Measurements from ENCODE around the gene PLEKHA6.
"Not testable (repeated sequence)": the region's sequence is repeated elsewhere in the genome, so short reads cannot be mapped to it uniquely, and the experiment has no call there.

Gene PLEKHA6

GRCh38 chr1:204331847-204332487, 27.8 kb downstream of the PLEKHA6 start:
- H3K27ac ChIP-seq = no peak overlapping the region
- no peak overlapping the region for H3K4me2 ChIP-seq
- no peaks in the 10 kb centered on the region for H3K79me2 ChIP-seq (ENCODE audit: insufficient read depth, low read depth)

GRCh38 chr1:204331275-204331674, 28.5 kb downstream of the PLEKHA6 start:
- no peak for TF ChIP-seq CTCF (conservative IDR thresholded peaks at IDR 0.05; ENCODE audit: low read depth, low read length)
- Histone ChIP-seq H4K20me1 (ENCODE audit: insufficient read depth) (no peaks in the 10 kb centered on the region), H2AFZ (ENCODE audit: low read depth) (no peak overlapping the region), H3K79me2 (ENCODE audit: insufficient read depth, low read depth) (no peaks in the 10 kb centered on the region), H3K4me3 (IDR thresholded peaks at IDR 0.05; ENCODE audit: insufficient read depth, low read depth, low read length) (no peak overlapping the region), H3K27ac (no peak overlapping the region), H3K36me3 (ENCODE audit: insufficient read depth) (no peaks in the 10 kb centered on the region), H3K27me3 (ENCODE audit: insufficient read depth, low read depth) (no peaks in the 10 kb centered on the region), H3K4me2 (no peak overlapping the region), H3K4me1 (ENCODE audit: low read depth, poor library complexity, severe bottlenecking) (no peaks in the 10 kb centered on the region), H3K9ac (no peak overlapping the region)

More at GRCh38 chr1:204331847-204332487, 27.8 kb downstream of the PLEKHA6 start:
- Histone ChIP-seq H3K27me3 (ENCODE audit: insufficient read depth, low read depth) (no peaks in the 10 kb centered on the region), H2AFZ (ENCODE audit: low read depth) (no peak overlapping the region), H3K36me3 (ENCODE audit: insufficient read depth) (no peaks in the 10 kb centered on the region), H3K4me1 (ENCODE audit: low read depth, poor library complexity, severe bottlenecking) (no peaks in the 10 kb centered on the region), H3K4me3 (IDR thresholded peaks at IDR 0.05; ENCODE audit: insufficient read depth, low read depth, low read length) (no peak overlapping the region), H4K20me1 (ENCODE audit: insufficient read depth) (no peaks in the 10 kb centered on the region), H3K9ac (no peak overlapping the region)
- TF ChIP-seq CTCF (conservative IDR thresholded peaks at IDR 0.05; ENCODE audit: low read depth, low read length) = no peak

DNA sequence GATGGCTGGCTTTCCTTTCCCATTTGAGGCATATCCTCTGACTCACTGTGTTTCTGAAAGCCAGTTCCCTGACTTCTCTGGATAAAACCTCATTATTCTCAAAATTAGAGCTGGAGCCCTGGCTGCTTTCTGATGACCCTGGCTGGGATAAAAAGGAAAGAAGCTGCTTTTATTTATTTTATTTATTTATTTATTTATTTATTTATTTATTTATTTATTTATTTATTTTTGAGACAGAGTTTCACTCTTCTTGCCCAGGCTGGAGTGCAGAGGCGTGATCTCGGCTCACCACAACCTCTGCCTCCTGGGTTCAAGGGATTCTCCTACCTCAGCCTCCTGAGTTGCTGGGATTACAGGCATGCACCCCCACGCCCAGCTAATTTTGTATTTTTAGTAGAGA, 31.9 kb downstream of the PLEKHA6 start:
- not testable (repeated sequence) for H2AFZ ChIP-seq (ENCODE audit: low read depth); H3K9ac ChIP-seq; H4K20me1 ChIP-seq (ENCODE audit: insufficient read depth); H3K4me1 ChIP-seq (ENCODE audit: low read depth, poor library complexity, severe bottlenecking); H3K79me2 ChIP-seq (ENCODE audit: insufficient read depth, low read depth); H3K27me3 ChIP-seq (ENCODE audit: insufficient read depth, low read depth); H3K36me3 ChIP-seq (ENCODE audit: insufficient read depth); H3K27ac ChIP-seq; H3K4me2 ChIP-seq; H3K4me3 ChIP-seq (IDR thresholded peaks at IDR 0.05; ENCODE audit: insufficient read depth, low read depth, low read length)

DNA sequence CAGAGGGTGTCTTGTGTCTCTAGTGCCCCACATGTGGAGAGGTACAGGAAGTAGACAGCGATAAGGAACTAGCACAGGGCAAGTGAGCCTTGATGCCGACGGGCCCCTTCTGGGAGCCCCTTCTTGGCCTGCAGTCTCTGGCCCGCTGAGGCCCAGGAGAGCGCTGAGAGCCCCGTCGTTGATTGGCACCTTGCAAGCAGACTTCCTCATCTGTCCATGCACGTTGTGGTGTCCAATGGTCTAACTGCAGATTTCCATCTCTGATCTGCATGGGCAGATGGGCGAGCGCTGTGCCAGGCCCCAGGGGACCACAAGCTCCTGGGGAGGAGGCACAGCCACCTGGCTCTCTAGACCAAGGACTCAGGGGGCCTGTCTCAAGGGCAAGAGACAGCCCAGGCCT, 32.4 kb downstream of the PLEKHA6 start:
- H3K4me3 ChIP-seq (IDR thresholded peaks at IDR 0.05; ENCODE audit: insufficient read depth, low read depth, low read length) = no peak overlapping the region
- no peaks in the 10 kb centered on the region for H3K4me1 ChIP-seq (ENCODE audit: low read depth, poor library complexity, severe bottlenecking)
- H3K27ac ChIP-seq = no peak overlapping the region
- no peak overlapping the region for H3K9ac ChIP-seq
- H2AFZ ChIP-seq (ENCODE audit: low read depth) = no peak overlapping the region
- H4K20me1 ChIP-seq (ENCODE audit: insufficient read depth) = no peaks in the 10 kb centered on the region
- H3K36me3 ChIP-seq (ENCODE audit: insufficient read depth) = no peaks in the 10 kb centered on the region
- no peak for TF ChIP-seq CTCF (conservative IDR thresholded peaks at IDR 0.05; ENCODE audit: low read depth, low read length)
- H3K27me3 ChIP-seq (ENCODE audit: insufficient read depth, low read depth) = no peaks in the 10 kb centered on the region; the same call in 1 of the 2 replicates
- no peak overlapping the region for H3K4me2 ChIP-seq
- no peaks in the 10 kb centered on the region for H3K79me2 ChIP-seq (ENCODE audit: insufficient read depth, low read depth)

DNA sequence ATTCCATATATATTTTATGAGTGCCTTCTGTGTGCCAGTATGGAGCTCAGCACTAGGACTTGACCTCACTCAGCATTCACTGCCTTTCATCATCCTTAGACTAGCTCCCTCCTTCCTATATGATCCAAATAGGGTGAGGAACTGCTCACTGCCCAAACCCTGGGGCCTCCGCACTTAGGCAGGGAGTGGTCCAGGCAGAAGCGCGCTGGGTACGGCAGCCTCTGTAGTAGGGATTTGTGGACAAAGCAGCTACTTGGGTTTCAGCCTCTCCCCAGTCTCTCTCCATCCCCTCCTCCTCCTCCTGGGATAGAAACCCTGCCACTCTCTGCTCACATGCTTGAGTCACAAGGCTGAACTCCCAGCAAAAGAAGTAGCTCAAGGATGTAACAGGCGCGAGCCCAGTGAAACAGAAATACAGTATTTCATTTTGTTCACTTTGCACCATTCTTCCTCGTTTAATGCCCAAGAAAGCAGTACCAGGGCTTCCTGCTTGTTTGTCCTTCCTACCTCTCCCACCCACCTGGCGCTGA, 32.9 kb downstream of the PLEKHA6 start:
- H3K4me3 ChIP-seq (IDR thresholded peaks at IDR 0.05; ENCODE audit: insufficient read depth, low read depth, low read length) = no peak overlapping the region
- no peaks in the 10 kb centered on the region for H4K20me1 ChIP-seq (ENCODE audit: insufficient read depth)
- no peaks in the 10 kb centered on the region for H3K36me3 ChIP-seq (ENCODE audit: insufficient read depth)
- no peak overlapping the region for H3K4me2 ChIP-seq
- H3K79me2 ChIP-seq (ENCODE audit: insufficient read depth, low read depth) = no peaks in the 10 kb centered on the region
- no peak for TF ChIP-seq CTCF (conservative IDR thresholded peaks at IDR 0.05; ENCODE audit: low read depth, low read length)
- no peaks in the 10 kb centered on the region; the same call in 1 of the 2 replicates for H3K27me3 ChIP-seq (ENCODE audit: insufficient read depth, low read depth)
- no peaks in the 10 kb centered on the region for H3K4me1 ChIP-seq (ENCODE audit: low read depth, poor library complexity, severe bottlenecking)
- H2AFZ ChIP-seq (ENCODE audit: low read depth) = no peak overlapping the region
- H3K27ac ChIP-seq = no peak overlapping the region
- H3K9ac ChIP-seq = no peak overlapping the region

All from KMS-11 (cell line).